PC-3 (cell line): ENCODE results near the gene SORBS2.

ENCODE experiments used
- EZH2phosphoT487 ChIP-seq: fragments of 300-600 bp; sonication (generic); IDR thresholded peaks from 2 replicates; pipeline ENCODE4 v1.6.1; 2018; ENCODE audit warnings: mild to moderate bottlenecking, antibody characterized with exemption, low read length, borderline replicate concordance
- TF ChIP-seq, protein P1 (sequence below): fragments of 300-600 bp; sonication (generic); conservative IDR thresholded peaks from 2 replicates; pipeline ENCODE4 v1.5.1; 2017; ENCODE audit warnings: antibody characterized with exemption, low read depth, mild to moderate bottlenecking, low read length

DNA sequence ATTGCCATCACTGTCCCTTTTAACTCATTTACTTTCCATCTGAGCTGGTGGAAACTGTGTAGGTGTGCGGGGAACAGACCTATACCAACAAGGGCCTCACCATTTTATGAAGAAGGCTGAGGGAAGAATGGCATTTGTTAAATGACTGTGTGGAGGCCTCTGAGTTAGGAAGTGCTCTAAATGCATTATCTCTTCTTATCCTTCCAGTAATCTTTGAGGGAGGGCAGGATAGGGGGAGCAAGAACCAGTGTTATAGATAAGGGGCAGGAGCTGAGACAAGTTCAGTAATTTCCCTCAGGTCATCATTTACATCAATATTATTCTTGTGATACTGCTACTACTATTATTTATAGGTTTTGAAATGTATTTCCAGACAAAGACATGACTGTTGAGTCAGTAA lies 154.3 kb downstream of the SORBS2 start:
- TF ChIP-seq, protein P1, sequence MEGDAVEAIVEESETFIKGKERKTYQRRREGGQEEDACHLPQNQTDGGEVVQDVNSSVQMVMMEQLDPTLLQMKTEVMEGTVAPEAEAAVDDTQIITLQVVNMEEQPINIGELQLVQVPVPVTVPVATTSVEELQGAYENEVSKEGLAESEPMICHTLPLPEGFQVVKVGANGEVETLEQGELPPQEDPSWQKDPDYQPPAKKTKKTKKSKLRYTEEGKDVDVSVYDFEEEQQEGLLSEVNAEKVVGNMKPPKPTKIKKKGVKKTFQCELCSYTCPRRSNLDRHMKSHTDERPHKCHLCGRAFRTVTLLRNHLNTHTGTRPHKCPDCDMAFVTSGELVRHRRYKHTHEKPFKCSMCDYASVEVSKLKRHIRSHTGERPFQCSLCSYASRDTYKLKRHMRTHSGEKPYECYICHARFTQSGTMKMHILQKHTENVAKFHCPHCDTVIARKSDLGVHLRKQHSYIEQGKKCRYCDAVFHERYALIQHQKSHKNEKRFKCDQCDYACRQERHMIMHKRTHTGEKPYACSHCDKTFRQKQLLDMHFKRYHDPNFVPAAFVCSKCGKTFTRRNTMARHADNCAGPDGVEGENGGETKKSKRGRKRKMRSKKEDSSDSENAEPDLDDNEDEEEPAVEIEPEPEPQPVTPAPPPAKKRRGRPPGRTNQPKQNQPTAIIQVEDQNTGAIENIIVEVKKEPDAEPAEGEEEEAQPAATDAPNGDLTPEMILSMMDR, result no peak
- TF ChIP-seq EZH2phosphoT487, result no peak
